Measurements from ENCODE around the gene PRG2. TPM values are rescaled to one million over a fixed set of nuclear protein-coding genes. Genes with fewer than 3 reads are reported as not detected.

Gene PRG2
- polyA plus RNA-seq, 3 donors from 2014 or later: 0.19 TPM; not detected in 2

DNA sequence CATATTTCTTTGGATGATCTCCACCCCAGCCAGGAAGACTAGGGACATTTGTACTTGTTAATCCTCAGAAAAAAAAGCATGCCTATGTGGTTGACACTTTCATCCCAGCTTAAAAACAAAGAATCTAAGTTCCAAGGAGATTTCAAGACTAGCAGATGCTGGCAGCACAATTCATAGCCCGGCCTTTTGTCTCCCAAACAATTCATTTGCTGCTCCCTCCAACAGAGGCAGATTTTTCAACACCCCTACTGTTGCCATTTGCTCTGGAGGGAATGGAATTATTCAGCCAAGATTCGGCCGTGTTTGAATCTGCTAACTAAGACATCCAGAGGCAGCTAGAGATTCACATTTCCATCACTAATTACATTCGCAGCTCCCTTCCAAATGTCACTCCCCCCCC lies 37.0 kb downstream of the PRG2 start:
- peaks cover 1 to 8% (median 2%) of the 10 kb centered on the region in 3 donors for H3K27me3 Mint-ChIP-seq (ENCODE audit: low read depth in 3 of 3)
- H3K36me3 Mint-ChIP-seq: peaks cover 0 to 5% (median 5%) of the 10 kb centered on the region in 3 donors
- H3K4me1 Mint-ChIP-seq: peaks cover 6 to 9% of the 10 kb centered on the region in 2 donors
- H3K9me3 Mint-ChIP-seq: no peaks in the 10 kb centered on the region
- DNase-seq: no peak
- H3K4me3 Mint-ChIP-seq: no peak overlapping the region
- H3K27ac Mint-ChIP-seq: no peak overlapping the region

DNA sequence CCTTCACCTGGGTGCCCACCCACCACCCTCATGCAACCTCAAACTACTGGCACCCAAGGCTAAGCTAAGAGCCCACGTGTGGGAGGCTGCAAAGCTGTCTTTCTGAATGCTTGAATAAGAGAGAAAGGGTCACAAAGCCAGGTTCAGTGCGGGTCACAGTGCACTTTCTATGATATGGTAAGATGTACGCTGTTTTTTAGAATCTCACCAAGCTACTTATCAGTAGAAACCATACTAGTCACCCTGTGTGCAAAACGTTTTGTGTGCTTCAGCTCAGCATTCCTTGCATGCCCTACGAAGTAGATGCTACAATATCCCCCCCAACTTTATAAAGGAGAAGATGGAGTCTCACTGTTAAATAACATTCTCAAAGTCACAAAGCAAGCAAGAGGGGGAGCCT lies 37.4 kb downstream of the PRG2 start:
- peaks cover 6 to 9% of the 10 kb centered on the region in 2 donors for H3K4me1 Mint-ChIP-seq
- DNase-seq: no peak
- H3K27ac Mint-ChIP-seq: no peak overlapping the region
- H3K36me3 Mint-ChIP-seq: peaks cover 0 to 5% (median 5%) of the 10 kb centered on the region in 3 donors
- H3K27me3 Mint-ChIP-seq (ENCODE audit: low read depth in 3 of 3): peaks cover 1 to 8% (median 2%) of the 10 kb centered on the region in 3 donors
- no peak overlapping the region for H3K4me3 Mint-ChIP-seq
- no peaks in the 10 kb centered on the region for H3K9me3 Mint-ChIP-seq

DNA sequence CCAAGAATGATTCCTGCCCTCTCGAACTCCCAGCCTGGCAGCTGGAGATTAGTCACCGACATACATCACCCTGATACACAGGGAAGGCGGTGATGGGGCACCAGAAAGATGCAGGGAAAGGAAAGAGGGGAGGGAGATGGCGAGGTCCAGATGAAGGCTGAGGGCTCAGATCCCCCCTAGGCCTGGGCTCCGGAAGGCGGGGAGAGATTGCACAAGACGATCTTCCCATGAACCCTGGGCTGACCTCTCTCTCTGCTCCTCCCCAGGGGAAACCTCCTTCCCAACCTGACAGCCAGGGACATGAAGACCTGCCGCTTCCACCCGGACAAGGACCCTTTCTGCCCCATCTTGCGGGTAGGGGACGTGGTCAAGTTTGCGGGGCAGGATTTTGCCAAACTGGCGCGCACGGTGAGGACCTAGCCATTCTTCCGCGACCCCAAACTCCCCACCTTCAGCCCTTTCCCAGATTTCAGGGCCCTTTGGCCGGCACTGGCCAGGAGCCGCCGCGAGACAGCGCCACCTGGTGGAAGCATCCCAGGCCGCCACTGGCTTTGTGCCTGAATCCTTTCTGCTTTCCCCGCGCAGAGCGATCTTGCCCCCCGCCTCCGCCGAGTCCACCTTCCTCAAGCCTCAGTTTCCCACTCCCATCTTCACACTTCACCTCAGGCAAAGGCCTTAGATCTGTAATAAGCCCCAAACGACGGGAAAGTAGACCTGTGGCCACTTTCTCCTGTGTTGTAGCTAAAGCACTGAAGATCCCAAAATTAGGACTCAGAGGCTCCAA lies 40.8 kb downstream of the PRG2 start:
- DNase-seq: peak; percentile 48 to 59 (median 51)
- peaks cover 0 to 4% (median 4%) of the 10 kb centered on the region in 3 donors for H3K27me3 Mint-ChIP-seq (ENCODE audit: low read depth in 3 of 3)
- peaks cover 0 to 5% (median 4%) of the 10 kb centered on the region in 3 donors for H3K36me3 Mint-ChIP-seq
- peaks cover 4 to 5% of the 10 kb centered on the region in 2 donors for H3K4me1 Mint-ChIP-seq
- H3K27ac Mint-ChIP-seq: no peak overlapping the region
- no peaks in the 10 kb centered on the region for H3K9me3 Mint-ChIP-seq
- H3K4me3 Mint-ChIP-seq: peak overlapping the region in 1 of 5 donors; percentile 20

DNA sequence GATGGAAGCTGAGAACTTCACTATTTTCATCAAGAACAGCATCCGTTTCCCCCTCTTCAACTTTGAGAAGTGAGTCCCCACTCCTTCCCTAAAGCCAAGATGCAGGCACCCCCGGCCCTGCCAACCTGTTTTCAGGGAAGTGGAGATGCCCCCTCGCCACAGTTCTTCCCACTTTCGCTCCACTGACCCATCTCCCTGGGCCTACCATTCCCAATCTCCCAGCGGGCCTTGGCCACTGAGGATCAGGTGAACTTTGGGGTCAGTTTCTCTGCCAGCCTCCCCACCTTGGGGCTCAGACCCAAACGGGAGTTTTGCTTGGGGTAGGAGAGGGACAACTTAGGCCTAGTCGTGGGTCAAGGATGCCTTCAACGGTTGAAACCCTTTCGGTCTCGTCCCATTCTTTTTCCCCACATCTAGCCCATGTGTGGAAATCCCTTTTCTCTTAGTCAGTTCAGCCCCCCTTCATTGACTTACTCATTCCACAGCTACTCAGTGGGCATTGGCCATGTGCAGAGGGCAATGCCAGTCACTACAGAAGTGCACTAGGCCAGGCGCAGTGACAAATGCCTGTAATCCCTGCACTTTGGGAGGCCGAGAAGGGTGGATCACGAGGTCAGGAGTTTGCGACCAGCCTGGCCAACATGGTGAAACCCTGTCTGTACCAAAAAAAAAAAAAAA lies 41.7 kb downstream of the PRG2 start:
- Mint-ChIP-seq H3K9me3 (no peaks in the 10 kb centered on the region), H3K36me3 (peaks cover 0 to 5% (median 0%) of the 10 kb centered on the region in 3 donors), H3K27me3 (ENCODE audit: low read depth in 3 of 3) (peaks cover 0 to 4% (median 3%) of the 10 kb centered on the region in 3 donors), H3K4me1 (peaks cover 0 to 3% of the 10 kb centered on the region in 2 donors), H3K4me3 (no peak overlapping the region), H3K27ac (no peak overlapping the region)
- DNase-seq: no peak

DNA sequence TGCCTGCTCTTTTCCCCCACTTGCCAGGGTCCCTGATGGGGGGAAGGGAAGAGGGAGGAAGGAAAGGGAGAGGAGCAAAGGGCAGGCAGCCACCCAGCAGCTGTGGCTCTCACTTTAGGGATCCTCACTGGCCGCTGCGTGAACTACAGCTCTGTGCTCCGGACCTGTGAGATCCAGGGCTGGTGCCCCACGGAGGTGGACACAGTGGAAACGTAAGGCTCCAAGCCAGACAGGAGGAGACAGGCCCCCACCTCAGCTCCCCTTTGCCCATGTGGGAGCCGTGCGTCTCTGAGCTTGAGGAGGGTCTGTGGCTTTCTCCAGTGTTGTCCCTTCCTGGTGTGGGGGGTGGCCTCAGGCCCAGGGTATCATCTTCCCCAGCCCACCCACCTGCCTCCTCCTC lies 42.4 kb downstream of the PRG2 start:
- H3K27ac Mint-ChIP-seq: no peak overlapping the region
- H3K4me3 Mint-ChIP-seq: no peak overlapping the region
- peaks cover 0 to 4% (median 3%) of the 10 kb centered on the region in 3 donors for H3K27me3 Mint-ChIP-seq (ENCODE audit: low read depth in 3 of 3)
- no peaks in the 10 kb centered on the region for H3K9me3 Mint-ChIP-seq
- peaks cover 0 to 5% (median 0%) of the 10 kb centered on the region in 3 donors for H3K36me3 Mint-ChIP-seq
- DNase-seq: no peak
- H3K4me1 Mint-ChIP-seq: peaks cover 0 to 3% of the 10 kb centered on the region in 2 donors

DNA sequence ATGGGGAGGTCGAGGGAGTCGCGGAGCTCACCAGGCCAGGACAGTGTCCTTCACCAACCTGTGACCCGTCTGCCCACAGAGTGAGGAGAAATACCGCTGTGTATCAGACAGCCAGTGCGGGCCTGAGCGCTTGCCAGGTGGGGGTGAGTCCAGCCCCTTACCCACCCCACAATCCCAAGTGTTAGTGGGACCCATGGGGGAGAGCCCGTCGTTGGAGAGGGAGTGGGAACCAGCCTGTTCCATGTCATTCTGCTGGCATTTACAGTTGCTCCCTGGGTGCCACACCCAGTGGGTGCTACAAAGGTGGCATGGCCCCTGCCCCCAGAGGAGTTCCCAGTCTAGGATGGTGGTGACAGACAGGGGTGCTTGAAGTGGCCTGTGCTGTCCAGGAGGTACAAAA lies 43.1 kb downstream of the PRG2 start:
- no peak for DNase-seq
- no peak overlapping the region for H3K27ac Mint-ChIP-seq

DNA sequence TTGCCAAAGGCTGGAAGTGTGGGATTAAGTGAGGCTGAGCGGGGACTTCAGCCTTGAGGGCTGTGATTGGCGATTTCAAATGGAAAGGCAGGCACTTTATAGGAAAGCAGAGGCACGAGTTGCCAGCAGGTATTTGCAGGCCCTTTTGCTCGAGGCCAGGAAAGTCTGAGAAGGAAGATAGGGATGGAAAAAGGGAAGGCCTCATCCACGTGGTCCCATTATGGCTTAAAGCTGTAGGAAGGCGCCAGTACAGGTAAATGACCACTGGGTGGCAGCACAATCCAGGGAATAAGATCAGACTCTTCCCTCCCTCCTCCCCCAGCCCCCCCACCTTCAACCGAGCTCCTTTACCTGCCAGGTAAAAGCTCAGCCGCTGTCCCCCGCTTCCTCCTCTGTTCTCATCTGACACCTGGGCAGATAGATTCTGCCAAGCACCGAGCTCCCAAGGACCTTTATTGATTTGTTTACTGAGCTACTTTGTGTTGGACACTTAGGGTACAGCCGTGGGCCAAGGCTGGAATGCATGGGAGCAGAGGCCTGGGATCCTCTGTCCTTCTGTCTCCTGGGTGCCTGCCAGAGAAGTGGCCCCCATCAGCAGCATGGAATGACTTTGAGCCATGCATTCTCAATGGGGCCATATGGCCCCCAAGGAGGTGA lies 44.8 kb downstream of the PRG2 start:
- no peaks in the 10 kb centered on the region for H3K9me3 Mint-ChIP-seq

More for the DNA sequence above, 43.1 kb downstream of the PRG2 start:
- Mint-ChIP-seq H3K9me3 (no peaks in the 10 kb centered on the region), H3K4me1 (peaks cover 0 to 3% of the 10 kb centered on the region in 2 donors), H3K36me3 (peaks cover 0 to 5% (median 0%) of the 10 kb centered on the region in 3 donors), H3K27me3 (ENCODE audit: low read depth in 3 of 3) (peaks cover 0 to 3% (median 2%) of the 10 kb centered on the region in 3 donors), H3K4me3 (no peak overlapping the region)

DNA sequence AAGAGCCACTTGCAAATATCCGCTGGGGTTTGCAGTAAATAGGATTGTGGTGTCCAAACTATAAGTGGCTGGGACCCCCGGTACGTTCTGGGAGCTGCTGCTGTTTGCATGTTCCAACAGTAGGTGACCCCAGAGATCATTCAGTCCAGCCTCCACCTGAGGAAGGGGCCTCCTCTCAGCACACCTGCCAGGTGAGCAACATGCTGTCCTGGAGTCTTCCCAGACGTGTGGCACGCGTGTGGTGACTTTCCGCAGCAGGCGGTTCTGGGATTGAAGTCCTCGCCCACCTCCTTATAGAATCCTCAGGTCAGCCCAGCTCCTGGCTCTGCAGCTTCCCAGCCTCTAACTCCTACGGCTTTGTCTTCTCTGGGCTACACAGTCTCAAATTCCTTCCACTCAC lies 45.6 kb downstream of the PRG2 start:
- Mint-ChIP-seq H3K4me1 (peaks cover 12 to 22% of the 10 kb centered on the region in 2 donors), H3K27me3 (ENCODE audit: low read depth in 3 of 3) (peaks cover 0 to 8% (median 2%) of the 10 kb centered on the region in 3 donors), H3K9me3 (no peaks in the 10 kb centered on the region), H3K4me3 (no peak overlapping the region), H3K36me3 (no peaks in the 10 kb centered on the region), H3K27ac (no peak overlapping the region)
- no peak for DNase-seq

More for the DNA sequence above, 44.8 kb downstream of the PRG2 start:
- Mint-ChIP-seq H3K4me3 (no peak overlapping the region), H3K4me1 (peaks cover 10 to 13% of the 10 kb centered on the region in 2 donors), H3K27me3 (ENCODE audit: low read depth in 3 of 3) (peaks cover 0 to 5% (median 2%) of the 10 kb centered on the region in 3 donors), H3K27ac (no peak overlapping the region), H3K36me3 (no peaks in the 10 kb centered on the region)
- DNase-seq: peak; percentile 52 to 59 (median 57)

DNA sequence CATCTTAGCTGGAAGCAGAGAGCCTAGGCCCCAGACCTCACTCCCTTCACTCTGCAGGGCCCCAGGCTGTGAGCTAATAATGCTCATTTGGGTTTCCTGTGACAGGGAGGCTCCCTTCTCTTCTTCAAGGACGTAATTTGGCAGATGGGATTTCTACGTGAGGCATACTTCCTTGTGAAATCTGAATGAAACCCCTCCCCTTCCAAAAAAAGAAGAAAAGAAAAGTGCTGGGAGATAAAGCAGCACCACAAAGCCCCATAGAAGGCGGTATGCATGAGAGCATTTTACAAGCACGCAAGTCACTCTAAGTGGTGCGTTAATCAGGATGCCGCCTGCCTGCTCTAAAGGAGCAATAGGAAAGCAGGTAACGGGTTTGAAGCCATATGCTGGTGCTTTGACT lies 46.6 kb downstream of the PRG2 start:
- DNase-seq: no peak
- Mint-ChIP-seq H3K27me3 (ENCODE audit: low read depth in 3 of 3) (peaks cover 0 to 12% (median 2%) of the 10 kb centered on the region in 3 donors), H3K4me1 (peaks cover 12 to 24% of the 10 kb centered on the region in 2 donors), H3K36me3 (no peaks in the 10 kb centered on the region), H3K27ac (no peak overlapping the region), H3K9me3 (no peaks in the 10 kb centered on the region), H3K4me3 (no peak overlapping the region)

DNA sequence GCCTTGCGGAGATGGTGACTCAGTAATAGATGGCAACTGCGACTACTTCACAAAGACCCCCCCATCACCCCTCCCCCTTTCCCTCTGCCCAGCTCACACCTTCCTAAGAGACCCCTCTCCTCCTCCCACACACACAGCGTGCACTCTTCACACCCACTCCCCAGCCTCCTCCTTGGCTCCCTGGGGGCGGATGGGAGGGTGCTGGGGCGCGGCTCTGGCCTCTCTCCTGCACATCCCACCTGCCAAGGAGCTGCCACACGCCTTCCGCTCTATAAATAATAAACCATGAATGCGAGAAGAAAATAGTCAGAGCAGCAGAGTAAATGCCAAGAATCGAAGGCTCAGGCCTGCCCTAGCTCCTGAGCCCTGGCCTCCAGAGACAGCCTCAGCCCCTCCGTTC lies 47.7 kb downstream of the PRG2 start:
- Mint-ChIP-seq H3K27ac (no peak overlapping the region), H3K27me3 (ENCODE audit: low read depth in 3 of 3) (peaks cover 0 to 11% (median 2%) of the 10 kb centered on the region in 3 donors)

DNA sequence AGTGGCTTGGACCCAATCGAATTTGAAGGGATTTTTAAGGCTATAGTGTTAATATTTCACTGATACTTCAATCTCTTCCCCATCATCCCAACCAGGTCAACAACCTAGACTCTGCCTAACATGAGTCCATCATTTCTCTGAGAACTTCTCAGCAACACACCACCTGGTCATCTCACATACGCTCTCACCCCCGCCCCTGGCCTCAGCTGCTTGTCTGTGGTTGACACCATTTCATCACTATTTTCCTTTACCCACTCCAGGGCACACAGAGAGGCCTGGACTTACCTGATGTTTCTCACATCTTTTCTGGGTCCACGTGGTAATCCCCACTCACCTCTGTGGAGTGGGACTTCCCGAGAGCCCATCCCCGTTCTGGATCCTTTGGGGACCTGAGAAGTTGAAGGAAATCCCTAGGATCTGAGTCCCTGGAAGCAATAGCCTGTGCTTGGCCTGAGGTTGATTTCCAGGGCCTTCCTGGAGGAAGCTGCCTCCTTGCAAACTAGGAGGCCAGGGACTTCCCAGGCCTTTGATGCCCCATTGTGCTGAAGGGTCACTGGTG lies 49.1 kb downstream of the PRG2 start:
- Mint-ChIP-seq H3K27me3 (ENCODE audit: low read depth in 3 of 3) (peaks cover 0 to 10% (median under 1%) of the 10 kb centered on the region in 3 donors), H3K27ac (peak overlapping the region in 2 of 6 donors; percentile 3 to 51), H3K4me3 (peak overlapping the region in 1 of 5 donors; percentile 24), H3K9me3 (no peaks in the 10 kb centered on the region), H3K36me3 (no peaks in the 10 kb centered on the region), H3K4me1 (peaks cover 17 to 29% of the 10 kb centered on the region in 2 donors)
- DNase-seq: no peak

More for the DNA sequence above, 47.7 kb downstream of the PRG2 start:
- H3K4me1 Mint-ChIP-seq: peaks cover 12 to 24% of the 10 kb centered on the region in 2 donors
- no peak overlapping the region for H3K4me3 Mint-ChIP-seq
- H3K9me3 Mint-ChIP-seq: no peaks in the 10 kb centered on the region
- no peak for DNase-seq
- no peaks in the 10 kb centered on the region for H3K36me3 Mint-ChIP-seq

DNA sequence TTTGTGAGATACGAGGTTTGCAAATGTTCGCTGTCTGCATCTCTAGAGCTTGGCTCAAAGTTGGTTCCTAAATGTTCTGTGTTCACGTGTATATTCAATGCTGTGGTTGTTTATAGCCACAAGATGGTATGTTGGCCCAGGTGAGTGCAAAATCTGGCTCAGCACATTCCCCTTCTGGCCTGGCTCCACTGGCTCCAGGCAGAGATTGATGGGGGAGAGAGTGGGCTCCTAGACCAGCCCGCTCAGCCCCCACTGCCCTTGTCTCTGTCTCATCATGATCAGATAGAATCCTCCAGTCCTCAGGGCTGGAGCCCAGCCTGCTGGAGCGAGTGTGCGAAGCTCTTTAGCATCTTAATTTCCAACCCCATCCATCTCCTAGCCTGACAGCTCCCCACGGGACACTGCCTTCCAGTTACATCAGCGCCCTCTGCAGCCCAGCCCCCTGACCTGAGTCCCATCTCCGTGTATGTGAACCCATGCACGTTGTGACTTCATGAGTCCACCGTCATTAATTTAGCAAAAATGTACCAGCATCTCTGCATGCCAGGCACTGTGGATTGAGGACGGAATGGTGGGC lies 50.3 kb downstream of the PRG2 start:
- H3K27me3 Mint-ChIP-seq (ENCODE audit: low read depth in 3 of 3): peaks cover 0 to 16% (median 5%) of the 10 kb centered on the region in 3 donors
- H3K9me3 Mint-ChIP-seq: no peaks in the 10 kb centered on the region
- H3K4me1 Mint-ChIP-seq: peaks cover 25 to 38% of the 10 kb centered on the region in 2 donors
- H3K4me3 Mint-ChIP-seq: no peak overlapping the region
- DNase-seq: no peak
- H3K27ac Mint-ChIP-seq: peak overlapping the region in 2 of 6 donors; percentile 3 to 74
- no peaks in the 10 kb centered on the region for H3K36me3 Mint-ChIP-seq

DNA sequence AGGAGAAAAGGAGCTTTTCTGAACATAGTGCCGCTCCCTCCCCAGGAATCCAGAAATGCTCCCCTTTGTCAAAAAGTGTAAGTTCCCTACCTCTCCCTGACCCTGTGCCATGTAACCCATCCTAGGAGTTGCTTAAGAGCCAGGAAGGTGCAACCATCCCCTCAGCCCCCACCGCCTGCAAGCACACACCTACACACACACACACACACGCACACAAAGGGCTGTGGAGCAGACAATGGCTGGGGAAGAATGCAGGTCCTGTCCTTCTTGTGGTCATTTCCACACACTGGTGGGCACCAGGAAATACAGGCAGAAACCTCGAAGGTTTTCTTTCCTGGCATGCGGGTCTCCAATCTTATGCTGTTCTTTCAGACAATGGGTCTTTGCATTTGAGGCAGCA lies 51.1 kb downstream of the PRG2 start:
- Mint-ChIP-seq H3K9me3 (no peaks in the 10 kb centered on the region), H3K27me3 (ENCODE audit: low read depth in 3 of 3) (peaks cover 0 to 16% (median 5%) of the 10 kb centered on the region in 3 donors), H3K4me3 (no peak overlapping the region), H3K4me1 (peaks cover 33 to 46% of the 10 kb centered on the region in 2 donors), H3K36me3 (peaks cover 0 to 3% (median 0%) of the 10 kb centered on the region in 3 donors), H3K27ac (peak overlapping the region in 1 of 6 donors; percentile 41)
- DNase-seq: no peak

All from immature natural killer cell (primary cell).